GM10248 (cell line): ENCODE results near the gene ADH1A.
"Not testable (repeated sequence)": the region's sequence is repeated elsewhere in the genome, so short reads cannot be mapped to it uniquely, and the experiment has no call there.

Experiments
- CTCF ChIA-PET: fragments of 300-600 bp; sonication (Branson Sonifier 250); formaldehyde crosslinking; extraction: SDS; loops from one replicate; lab custom pipeline; 2021; ENCODE audit warnings: antibody characterized with exemption; lab: Yijun Ruan, JAX
- POLR2A ChIA-PET: fragments of 350-650 bp; sonication (Branson Sonifier 250); formaldehyde crosslinking; extraction: SDS; loops from one replicate; lab custom pipeline; 2020; ENCODE audit warnings: antibody characterized with exemption; lab: Yijun Ruan, JAX
- DNase-seq: peaks from one replicate; pipeline ENCODE4 v3.0.0; 2012; ENCODE audit errors: extremely low spot score
- TF ChIP-seq, protein P1 (sequence below): IDR thresholded peaks from 2 replicates; pipeline ENCODE4 v1.5.1; 2012; ENCODE audit warnings: mild to moderate bottlenecking, low read depth; ENCODE audit errors: extremely low read depth, missing control alignments, control extremely low read depth

The ADH1A gene

DNA sequence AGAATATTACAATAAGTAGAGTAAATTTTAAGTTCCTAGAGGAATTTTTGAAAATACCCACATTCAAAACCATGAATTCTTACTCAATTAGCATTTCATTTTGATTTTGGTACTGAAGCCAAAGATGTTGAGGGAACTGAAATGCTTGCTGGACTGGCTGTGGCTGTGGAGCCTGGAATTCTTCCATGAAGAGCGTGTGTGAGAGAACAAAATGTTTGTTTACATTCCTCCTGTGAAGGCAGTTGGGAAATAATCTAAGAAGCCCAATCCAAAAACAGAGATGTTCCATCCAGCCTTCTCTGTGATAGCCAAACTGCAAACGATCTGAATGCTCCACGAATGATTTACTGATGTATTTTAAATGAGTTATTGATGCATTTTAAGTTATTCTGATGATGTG, 34.2 kb upstream of the ADH1A start:
- TF ChIP-seq, protein P1, sequence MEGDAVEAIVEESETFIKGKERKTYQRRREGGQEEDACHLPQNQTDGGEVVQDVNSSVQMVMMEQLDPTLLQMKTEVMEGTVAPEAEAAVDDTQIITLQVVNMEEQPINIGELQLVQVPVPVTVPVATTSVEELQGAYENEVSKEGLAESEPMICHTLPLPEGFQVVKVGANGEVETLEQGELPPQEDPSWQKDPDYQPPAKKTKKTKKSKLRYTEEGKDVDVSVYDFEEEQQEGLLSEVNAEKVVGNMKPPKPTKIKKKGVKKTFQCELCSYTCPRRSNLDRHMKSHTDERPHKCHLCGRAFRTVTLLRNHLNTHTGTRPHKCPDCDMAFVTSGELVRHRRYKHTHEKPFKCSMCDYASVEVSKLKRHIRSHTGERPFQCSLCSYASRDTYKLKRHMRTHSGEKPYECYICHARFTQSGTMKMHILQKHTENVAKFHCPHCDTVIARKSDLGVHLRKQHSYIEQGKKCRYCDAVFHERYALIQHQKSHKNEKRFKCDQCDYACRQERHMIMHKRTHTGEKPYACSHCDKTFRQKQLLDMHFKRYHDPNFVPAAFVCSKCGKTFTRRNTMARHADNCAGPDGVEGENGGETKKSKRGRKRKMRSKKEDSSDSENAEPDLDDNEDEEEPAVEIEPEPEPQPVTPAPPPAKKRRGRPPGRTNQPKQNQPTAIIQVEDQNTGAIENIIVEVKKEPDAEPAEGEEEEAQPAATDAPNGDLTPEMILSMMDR = no peak
- no peak for DNase-seq
- CTCF ChIA-PET = no interaction called here
- POLR2A ChIA-PET = no interaction called here

DNA sequence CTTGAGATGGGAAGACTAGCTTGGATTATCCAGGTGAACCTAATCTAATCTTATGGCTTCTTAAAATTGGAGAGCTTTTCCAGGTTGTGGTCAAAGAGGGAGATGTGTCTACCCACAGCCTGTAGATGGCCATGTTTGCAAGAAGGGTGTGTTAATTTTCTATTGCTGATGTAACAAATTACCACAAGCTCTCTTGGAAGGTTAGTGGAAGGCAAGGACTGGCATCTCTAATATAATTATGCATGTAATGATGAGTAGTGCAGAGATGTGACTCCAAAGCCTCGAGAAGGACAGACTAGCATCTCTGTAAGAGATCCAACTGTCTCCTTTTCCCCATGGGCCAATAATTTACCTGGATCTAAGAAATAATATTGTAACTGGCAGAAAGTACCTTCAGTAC, 33.6 kb upstream of the ADH1A start:
- CTCF ChIA-PET = interaction anchor here (1.0 kb wide), 1 partner anchor 9 kb away, joined by 3 read pairs; no protein-coding TSS in a partner anchor
- DNase-seq = no peak
- POLR2A ChIA-PET = no interaction called here

DNA sequence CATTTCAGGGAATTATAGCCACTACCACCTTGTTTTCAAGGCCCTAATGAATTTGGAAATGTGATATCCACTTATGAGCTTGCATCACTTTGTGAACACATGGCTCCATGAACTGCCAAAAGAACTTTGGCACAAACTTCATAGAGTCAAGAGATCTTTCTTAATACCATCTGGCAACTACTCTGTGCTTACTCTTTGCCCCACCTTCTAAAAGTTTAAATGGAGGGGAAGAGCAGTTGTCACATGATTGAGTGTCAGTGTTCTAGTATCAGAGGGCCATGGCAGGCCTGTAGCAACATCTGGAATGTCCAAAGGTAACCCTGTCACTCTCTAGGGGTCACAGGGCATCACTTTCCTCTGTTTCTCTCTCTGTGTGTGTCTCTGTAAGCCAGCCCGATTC, 33.0 kb upstream of the ADH1A start:
- POLR2A ChIA-PET = no interaction called here
- CTCF ChIA-PET = interaction anchor here (1.0 kb wide), 1 partner anchor 9 kb away, joined by 3 read pairs; no protein-coding TSS in a partner anchor
- no peak for DNase-seq
- TF ChIP-seq, protein P1 = no peak

More for the DNA sequence above, 33.6 kb upstream of the ADH1A start:
- TF ChIP-seq, protein P1 = no peak

DNA sequence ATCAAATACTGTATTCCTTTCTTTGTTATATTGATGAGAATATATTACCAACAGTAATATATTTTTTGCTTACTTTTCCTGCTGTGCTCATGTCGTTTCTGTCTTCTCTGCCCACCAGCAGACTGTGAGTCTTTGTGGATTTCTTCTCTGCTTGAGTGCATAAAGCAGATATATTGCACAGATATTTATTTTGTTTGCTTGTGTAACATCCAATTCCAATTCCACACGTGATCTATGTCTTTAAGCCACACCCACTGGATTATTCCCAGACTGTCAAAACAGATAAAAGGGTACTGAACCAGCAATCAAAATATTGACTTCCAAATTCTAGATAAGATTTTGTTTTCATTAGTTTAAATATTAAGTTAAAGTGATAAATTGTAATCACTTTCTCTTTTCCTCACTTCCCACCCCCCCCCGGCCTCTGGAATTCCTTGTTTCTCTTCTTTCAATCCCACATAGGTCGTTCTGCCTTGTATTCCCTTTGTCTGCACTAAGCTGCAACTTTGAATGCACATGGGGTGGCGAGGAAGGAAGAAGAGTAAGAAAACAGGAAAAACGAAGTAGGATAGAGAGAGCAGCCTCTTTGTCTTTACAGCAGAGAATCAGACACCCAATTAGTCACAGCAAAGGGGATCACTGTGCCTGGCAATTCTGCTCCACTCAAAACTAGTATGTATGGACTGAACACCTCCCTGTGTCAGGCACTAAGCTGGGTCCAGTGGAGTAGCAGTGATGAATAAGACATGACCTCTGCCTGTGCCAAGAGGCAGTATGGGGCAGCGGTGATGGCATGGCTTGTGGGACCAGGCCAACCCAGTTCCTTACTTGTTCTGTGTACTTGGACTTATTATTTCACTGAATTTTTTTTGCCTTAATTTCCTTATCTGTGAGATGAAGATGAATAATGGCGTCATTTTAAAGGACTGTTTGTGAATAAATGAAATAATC, 30.7 kb upstream of the ADH1A start, which contains the start of gene ADH1B:
Gene ADH1B, minus strand, starts transcription at position 161 of the 951 bp plus-strand sequence. Its CDS starts 70 bp downstream, at position 91.
- TF ChIP-seq, protein P1 = no peak
- DNase-seq = no peak
- ChIA-PET CTCF (no interaction called here), POLR2A (no interaction called here)

DNA sequence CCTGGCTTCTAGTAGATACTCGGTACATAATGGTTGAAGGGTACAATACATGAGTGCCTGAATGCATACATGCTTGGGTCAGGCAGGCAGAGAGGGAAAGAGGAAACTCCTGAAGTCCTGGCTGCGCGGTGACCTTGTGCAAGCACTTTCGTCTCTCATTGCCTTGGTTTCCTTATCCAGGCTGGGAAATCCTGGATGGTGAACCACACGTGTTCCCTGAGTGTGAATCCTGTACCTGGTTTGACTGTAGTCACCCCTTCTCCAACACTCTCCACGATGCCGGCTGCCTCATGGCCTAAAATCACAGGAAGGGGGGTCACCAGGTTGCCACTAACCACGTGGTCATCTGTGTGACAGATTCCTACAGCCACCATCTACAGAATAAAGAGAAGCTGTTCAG, 27.0 kb upstream of the ADH1A start:
- POLR2A ChIA-PET, CTCF ChIA-PET, DNase-seq: not testable (repeated sequence)

DNA sequence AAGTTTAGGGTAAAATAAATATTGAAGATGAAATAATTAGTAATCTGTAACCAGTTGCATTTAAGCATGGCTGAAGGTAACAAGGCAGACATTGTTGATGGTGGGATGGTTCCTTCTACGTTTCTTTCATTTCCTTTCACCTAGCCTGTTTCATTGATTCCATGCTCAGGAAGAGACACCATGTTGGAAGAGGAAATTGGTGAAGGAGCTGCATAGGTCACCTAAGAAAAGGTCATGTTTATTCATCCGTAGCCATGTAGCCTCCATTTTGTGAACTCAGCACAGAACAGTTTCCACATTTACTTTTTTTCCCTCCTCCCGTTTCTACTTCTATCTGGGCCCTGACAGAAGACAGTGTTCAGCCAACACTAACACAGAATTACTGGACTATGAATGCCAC, 26.6 kb upstream of the ADH1A start:
- no peak for DNase-seq
- TF ChIP-seq, protein P1 = no peak
- ChIA-PET POLR2A (no interaction called here), CTCF (no interaction called here)

DNA sequence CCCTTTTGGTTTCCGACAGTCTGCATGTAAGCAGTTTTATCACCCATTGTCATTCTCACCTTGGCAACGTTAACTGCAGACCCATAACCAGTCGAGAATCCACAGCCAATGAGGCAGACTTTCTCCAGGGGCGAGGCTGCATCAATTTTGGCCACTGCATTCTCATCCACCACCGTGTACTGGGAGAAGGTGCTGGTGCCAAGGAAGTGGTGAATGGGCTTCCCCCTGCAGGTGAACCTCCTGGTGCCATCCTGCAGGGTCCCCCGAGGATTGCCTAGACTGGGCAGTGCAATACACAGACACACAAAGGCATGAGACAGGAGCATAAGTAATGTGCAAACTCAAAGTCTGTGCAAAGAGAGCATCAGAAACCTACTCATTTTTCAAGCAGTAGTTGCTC, 25.1 kb upstream of the ADH1A start:
- ChIA-PET POLR2A (no interaction called here), CTCF (no interaction called here)
- TF ChIP-seq, protein P1 = no peak
- DNase-seq = no peak
